Measurements from ENCODE around the gene ARL5B. TPM values are rescaled to one million over a fixed set of nuclear protein-coding genes. Genes with fewer than 3 reads are reported as not detected.
A peak's percentile ranks its signal among the peaks of the same experiment; 100 is the strongest.

ARL5B gene
- total and polyA plus RNA-seq, 9 of the 15 experiments (the other 6 are each of a cell fraction or from before 2014, with no cell fraction given): 4.1 to 22.2 (median 15.1) TPM

DNA sequence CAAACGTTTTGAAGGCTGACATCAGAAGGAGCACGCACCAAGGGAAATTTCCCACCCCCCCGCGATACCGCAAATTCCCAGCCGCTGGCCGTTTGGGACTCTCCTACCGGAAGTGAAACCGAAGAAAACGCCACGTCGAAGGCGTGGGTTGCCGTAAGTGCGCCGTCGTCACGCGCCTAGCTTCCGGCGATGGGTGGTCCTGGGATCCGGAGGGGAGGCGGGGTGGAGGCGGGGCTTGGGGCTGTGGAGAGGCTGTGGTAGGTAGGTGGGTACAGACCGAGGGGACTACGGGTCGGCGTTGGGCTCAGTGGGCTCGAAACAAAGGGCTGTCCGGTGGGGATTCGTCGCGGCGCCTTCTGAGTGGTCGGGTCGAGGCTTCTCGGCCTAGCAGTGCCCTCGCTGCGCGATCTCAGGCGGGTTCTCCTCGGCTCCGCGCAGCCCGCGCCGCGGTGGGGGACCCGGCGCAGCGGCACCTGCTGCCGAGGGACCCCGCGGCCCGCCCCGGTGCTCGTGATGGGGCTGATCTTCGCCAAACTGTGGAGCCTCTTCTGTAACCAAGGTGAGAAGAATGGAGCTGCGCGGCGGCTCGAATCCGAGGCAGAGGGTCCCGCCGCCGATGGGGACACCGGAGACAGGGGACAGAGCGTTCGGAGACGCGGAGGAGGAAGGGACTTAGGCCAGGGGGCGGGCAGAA lies at the start of gene ARL5B (continued):
- TF ChIP-seq POLR2AphosphoS5 (IDR thresholded peaks at IDR 0.05; ENCODE audit: control insufficient read depth, insufficient read depth, low read depth, low read length) (peak; percentile 85), RAD51 (IDR thresholded peaks at IDR 0.05; ENCODE audit: borderline replicate concordance, low read depth) (0 out of 2 replicates have a peak, but pooled peaks have one; percentile 28), ETV5 (CRISPR knock-in tag; IDR thresholded peaks at IDR 0.05; ENCODE audit: low read depth) (peak; percentile 80), KDM1A (IDR thresholded peaks at IDR 0.05) (no peak), CBX1 (IDR thresholded peaks at IDR 0.05; ENCODE audit: low read depth) (peak; percentile 67; the same call in 1 of the 2 replicates), POLR2B (IDR thresholded peaks at IDR 0.05; ENCODE audit: low read depth, partially characterized antibody) (peak; percentile 81), NCOA1 (IDR thresholded peaks at IDR 0.05; ENCODE audit: low read depth) (peak; percentile 76), YY1 (IDR thresholded peaks at IDR 0.05; ENCODE audit: borderline replicate concordance in 1 of 3, control insufficient read depth in 1 of 3, extremely low read depth in 1 of 3, insufficient read depth in 3 of 3, insufficient read length in 1 of 3, insufficient replicate concordance in 2 of 3, low read depth in 1 of 3, low read length in 2 of 3) (peak in 1 of 3 experiments; percentile 24), BCOR (IDR thresholded peaks at IDR 0.05) (0 out of 2 replicates have a peak, but pooled peaks have one; percentile 1), PRMT5 (CRISPR knock-in tag; IDR thresholded peaks at IDR 0.05) (no peak), ZC3H11A (IDR thresholded peaks at IDR 0.05; ENCODE audit: low read depth, low read length) (no peak), MYC (IDR thresholded peaks at IDR 0.05; ENCODE audit: low read depth, low read length) (peak; percentile 79; the same call in 1 of the 2 replicates), MYC (CRISPR knock-in tag; IDR thresholded peaks at IDR 0.05; ENCODE audit: borderline replicate concordance, low read depth) (no peak)
- TF ChIP-seq, protein P1, sequence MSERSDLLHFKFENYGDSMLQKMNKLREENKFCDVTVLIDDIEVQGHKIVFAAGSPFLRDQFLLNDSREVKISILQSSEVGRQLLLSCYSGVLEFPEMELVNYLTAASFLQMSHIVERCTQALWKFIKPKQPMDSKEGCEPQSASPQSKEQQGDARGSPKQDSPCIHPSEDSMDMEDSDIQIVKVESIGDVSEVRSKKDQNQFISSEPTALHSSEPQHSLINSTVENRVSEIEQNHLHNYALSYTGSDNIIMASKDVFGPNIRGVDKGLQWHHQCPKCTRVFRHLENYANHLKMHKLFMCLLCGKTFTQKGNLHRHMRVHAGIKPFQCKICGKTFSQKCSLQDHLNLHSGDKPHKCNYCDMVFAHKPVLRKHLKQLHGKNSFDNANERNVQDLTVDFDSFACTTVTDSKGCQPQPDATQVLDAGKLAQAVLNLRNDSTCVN (CRISPR knock-in tag; IDR thresholded peaks at IDR 0.05): no peak
- TF ChIP-seq, protein P2, sequence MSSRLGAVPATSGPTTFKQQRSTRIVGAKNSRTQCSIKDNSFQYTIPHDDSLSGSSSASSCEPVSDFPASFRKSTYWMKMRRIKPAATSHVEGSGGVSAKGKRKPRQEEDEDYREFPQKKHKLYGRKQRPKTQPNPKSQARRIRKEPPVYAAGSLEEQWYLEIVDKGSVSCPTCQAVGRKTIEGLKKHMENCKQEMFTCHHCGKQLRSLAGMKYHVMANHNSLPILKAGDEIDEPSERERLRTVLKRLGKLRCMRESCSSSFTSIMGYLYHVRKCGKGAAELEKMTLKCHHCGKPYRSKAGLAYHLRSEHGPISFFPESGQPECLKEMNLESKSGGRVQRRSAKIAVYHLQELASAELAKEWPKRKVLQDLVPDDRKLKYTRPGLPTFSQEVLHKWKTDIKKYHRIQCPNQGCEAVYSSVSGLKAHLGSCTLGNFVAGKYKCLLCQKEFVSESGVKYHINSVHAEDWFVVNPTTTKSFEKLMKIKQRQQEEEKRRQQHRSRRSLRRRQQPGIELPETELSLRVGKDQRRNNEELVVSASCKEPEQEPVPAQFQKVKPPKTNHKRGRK (tag; IDR thresholded peaks at IDR 0.05): no peak
- TF ChIP-seq, protein P3, sequence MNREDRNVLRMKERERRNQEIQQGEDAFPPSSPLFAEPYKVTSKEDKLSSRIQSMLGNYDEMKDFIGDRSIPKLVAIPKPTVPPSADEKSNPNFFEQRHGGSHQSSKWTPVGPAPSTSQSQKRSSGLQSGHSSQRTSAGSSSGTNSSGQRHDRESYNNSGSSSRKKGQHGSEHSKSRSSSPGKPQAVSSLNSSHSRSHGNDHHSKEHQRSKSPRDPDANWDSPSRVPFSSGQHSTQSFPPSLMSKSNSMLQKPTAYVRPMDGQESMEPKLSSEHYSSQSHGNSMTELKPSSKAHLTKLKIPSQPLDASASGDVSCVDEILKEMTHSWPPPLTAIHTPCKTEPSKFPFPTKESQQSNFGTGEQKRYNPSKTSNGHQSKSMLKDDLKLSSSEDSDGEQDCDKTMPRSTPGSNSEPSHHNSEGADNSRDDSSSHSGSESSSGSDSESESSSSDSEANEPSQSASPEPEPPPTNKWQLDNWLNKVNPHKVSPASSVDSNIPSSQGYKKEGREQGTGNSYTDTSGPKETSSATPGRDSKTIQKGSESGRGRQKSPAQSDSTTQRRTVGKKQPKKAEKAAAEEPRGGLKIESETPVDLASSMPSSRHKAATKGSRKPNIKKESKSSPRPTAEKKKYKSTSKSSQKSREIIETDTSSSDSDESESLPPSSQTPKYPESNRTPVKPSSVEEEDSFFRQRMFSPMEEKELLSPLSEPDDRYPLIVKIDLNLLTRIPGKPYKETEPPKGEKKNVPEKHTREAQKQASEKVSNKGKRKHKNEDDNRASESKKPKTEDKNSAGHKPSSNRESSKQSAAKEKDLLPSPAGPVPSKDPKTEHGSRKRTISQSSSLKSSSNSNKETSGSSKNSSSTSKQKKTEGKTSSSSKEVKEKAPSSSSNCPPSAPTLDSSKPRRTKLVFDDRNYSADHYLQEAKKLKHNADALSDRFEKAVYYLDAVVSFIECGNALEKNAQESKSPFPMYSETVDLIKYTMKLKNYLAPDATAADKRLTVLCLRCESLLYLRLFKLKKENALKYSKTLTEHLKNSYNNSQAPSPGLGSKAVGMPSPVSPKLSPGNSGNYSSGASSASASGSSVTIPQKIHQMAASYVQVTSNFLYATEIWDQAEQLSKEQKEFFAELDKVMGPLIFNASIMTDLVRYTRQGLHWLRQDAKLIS (CRISPR knock-in tag; IDR thresholded peaks at IDR 0.05): peak; percentile 49; the same call in 1 of the 2 replicates
- TF ChIP-seq, protein P4, sequence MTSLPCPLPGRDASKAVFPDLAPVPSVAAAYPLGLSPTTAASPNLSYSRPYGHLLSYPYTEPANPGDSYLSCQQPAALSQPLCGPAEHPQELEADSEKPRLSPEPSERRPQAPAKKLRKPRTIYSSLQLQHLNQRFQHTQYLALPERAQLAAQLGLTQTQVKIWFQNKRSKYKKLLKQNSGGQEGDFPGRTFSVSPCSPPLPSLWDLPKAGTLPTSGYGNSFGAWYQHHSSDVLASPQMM (CRISPR knock-in tag; IDR thresholded peaks at IDR 0.05): no peak
- TF ChIP-seq, protein P5, sequence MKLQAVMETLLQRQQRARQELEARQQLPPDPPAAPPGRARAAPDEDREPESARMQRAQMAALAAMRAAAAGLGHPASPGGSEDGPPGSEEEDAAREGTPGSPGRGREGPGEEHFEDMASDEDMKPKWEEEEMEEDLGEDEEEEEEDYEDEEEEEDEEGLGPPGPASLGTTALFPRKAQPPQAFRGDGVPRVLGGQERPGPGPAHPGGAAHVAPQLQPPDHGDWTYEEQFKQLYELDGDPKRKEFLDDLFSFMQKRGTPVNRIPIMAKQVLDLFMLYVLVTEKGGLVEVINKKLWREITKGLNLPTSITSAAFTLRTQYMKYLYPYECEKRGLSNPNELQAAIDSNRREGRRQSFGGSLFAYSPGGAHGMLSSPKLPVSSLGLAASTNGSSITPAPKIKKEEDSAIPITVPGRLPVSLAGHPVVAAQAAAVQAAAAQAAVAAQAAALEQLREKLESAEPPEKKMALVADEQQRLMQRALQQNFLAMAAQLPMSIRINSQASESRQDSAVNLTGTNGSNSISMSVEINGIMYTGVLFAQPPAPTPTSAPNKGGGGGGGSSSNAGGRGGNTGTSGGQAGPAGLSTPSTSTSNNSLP (IDR thresholded peaks at IDR 0.05; ENCODE audit: borderline replicate concordance, low read depth, low read length): peak; percentile 27; the same call in 1 of the 2 replicates
